Measurements from ENCODE around the gene TMEM107. TPM values are rescaled to one million over a fixed set of nuclear protein-coding genes. Genes with fewer than 3 reads are reported as not detected.

The TMEM107 gene
- total RNA-seq, 2 experiments from 2014 or later: 24.0 to 34.4 TPM

GRCh38 chr17:8155231-8155995 is 20.8 kb downstream of the TMEM107 start:
- Mint-ChIP-seq H3K27ac (no peak overlapping the region), H3K27me3 (no peaks in the 10 kb centered on the region), H3K36me3 (ENCODE audit: low read depth) (peaks cover 20% of the 10 kb centered on the region), H3K4me1 (peaks cover 42% of the 10 kb centered on the region), H3K9me3 (ENCODE audit: low read depth) (no peaks in the 10 kb centered on the region), H3K4me3 (no peak overlapping the region)
- ChIA-PET CTCF (interaction anchor here (0.7 to 6.9 kb wide), 5 partner anchors 17 to 66 kb away, joined by 3 to 88 read pairs (median 5); partner anchors contain the start of genes ALOXE3 and HES7), POLR2A (interaction anchor here (0.6 to 4.3 kb wide), 8 partner anchors 9 to 66 kb away, joined by 3 to 85 read pairs (median 8); partner anchors contain the start of genes BORCS6 and TMEM107)
- no peak for DNase-seq
- intact Hi-C loops (cut with DNase I, micrococcal nuclease): loop anchor here (5.0 to 10.0 kb wide), 4 partner anchors 73 to 911 kb away; partner anchors contain the start of genes CD68 (in 1 of the 2), GABARAP (in 1 of the 2), POLR2A (in 1 of the 2) and SLC35G6 (in 1 of the 2)
- no peak for ATAC-seq

DNA sequence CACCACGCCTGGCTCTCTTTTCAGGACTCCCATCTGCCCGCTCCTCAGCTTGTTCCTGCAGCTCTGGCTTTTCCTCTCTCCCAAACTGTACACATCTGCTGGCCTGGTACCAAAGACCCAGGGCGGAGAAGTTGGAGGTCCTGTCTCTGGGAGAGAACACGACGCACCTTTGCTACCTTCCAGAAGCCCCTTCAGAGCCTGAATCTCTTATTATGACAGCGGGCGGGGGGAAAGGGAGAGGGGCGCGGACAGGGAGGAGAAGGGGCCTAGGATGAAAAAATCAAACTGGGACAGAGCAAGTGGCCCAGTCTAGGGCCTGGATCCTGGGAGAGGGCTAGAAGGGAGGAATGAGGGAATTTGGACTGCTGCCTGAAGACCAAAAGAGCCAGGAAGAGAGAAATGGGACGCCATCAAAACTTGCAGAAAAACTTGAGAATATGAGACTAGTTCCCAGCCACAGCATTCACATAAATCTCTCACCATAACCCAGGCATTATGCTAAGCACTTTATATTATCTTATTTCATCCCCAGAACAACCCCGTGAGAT is 21.5 kb downstream of the TMEM107 start:
- intact Hi-C loops (cut with DNase I, micrococcal nuclease): loop anchor here (5.0 to 10.0 kb wide), 6 partner anchors 72 to 910 kb away; partner anchors contain the start of genes CD68 (in 1 of the 2), CNTROB (in 1 of the 2), GABARAP (in 1 of the 2) and POLR2A (in 1 of the 2)
- Mint-ChIP-seq H3K4me1 (peaks cover 40% of the 10 kb centered on the region), H3K27ac (no peak overlapping the region), H3K9me3 (ENCODE audit: low read depth) (no peaks in the 10 kb centered on the region), H3K27me3 (no peaks in the 10 kb centered on the region), H3K36me3 (ENCODE audit: low read depth) (peaks cover 17% of the 10 kb centered on the region), H3K4me3 (no peak overlapping the region)
- no peak for DNase-seq
- ATAC-seq: no peak
- CTCF ChIA-PET: interaction anchor here (4.7 to 6.9 kb wide), 2 partner anchors 17 to 34 kb away, joined by 36 to 88 read pairs; partner anchors contain the start of genes ALOXE3 and HES7
- POLR2A ChIA-PET: interaction anchor here (0.6 to 4.3 kb wide), 7 partner anchors 9 to 104 kb away, joined by 3 to 85 read pairs (median 5); partner anchors contain the start of genes BORCS6 and CTC1

DNA sequence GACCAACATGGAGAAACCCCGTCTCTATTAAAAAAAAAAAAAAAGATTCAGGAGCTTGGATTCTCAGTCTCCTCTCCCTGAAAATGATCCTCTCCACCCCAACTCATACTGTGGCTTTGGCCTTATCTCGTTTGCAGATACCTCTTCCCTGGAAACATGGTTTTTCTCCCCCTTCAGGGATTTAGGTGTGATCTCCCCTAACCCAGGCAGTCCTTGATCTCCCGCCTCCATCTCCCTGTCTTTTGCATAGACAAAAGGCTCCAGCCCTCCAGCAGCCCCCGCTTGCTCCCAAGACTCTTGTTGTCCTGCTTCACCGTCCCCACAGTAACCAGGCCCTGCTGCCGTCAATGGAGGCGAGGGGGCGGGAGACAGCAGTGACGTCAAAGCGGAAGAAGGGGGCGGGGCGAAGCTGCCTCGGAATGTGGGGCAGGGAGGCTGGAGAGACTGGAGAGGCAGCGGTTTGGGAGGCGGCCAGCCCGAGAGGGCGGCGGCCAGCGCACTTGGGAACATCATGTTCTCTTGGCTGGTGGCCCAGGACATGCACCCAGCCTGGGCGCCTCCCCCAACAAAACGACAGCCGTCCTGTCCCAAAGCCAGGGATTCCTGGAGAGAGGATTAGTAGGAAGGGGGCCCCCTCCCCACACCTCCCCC is 22.1 kb downstream of the TMEM107 start:
- H3K4me3 Mint-ChIP-seq: no peak overlapping the region
- CTCF ChIA-PET: interaction anchor here (0.6 to 6.9 kb wide), 6 partner anchors 15 to 91 kb away, joined by 3 to 88 read pairs (median 3); partner anchors contain the start of genes ALOXE3 and HES7

GRCh38 chr17:8153525-8153956 is 22.6 kb downstream of the TMEM107 start:
- no peak overlapping the region for H3K27ac Mint-ChIP-seq
- no peaks in the 10 kb centered on the region for H3K27me3 Mint-ChIP-seq
- ChIA-PET CTCF (interaction anchor here (0.6 to 6.9 kb wide), 6 partner anchors 14 to 91 kb away, joined by 3 to 88 read pairs (median 3); partner anchors contain the start of genes ALOXE3 and HES7), POLR2A (interaction anchor here (0.6 to 2.2 kb wide), 7 partner anchors 11 to 95 kb away, joined by 3 to 20 read pairs (median 5); partner anchors contain the start of genes BORCS6 and CTC1)
- peak; percentile 20 for ATAC-seq
- peak; percentile 86 for DNase-seq
- H3K9me3 Mint-ChIP-seq (ENCODE audit: low read depth): no peaks in the 10 kb centered on the region
- H3K36me3 Mint-ChIP-seq (ENCODE audit: low read depth): peaks cover 16% of the 10 kb centered on the region
- intact Hi-C loops (cut with DNase I, micrococcal nuclease): loop anchor here (5.0 to 10.0 kb wide), 5 partner anchors 221 to 909 kb away; partner anchors contain the start of genes CD68 (in 1 of the 2), CNTROB (in 1 of the 2), GABARAP (in 1 of the 2) and POLR2A (in 1 of the 2)
- no peak overlapping the region for H3K4me3 Mint-ChIP-seq
- peaks cover 34% of the 10 kb centered on the region for H3K4me1 Mint-ChIP-seq

More for the DNA sequence above, 22.1 kb downstream of the TMEM107 start:
- H3K27me3 Mint-ChIP-seq: no peaks in the 10 kb centered on the region
- no peak for ATAC-seq
- no peak overlapping the region for H3K27ac Mint-ChIP-seq
- H3K9me3 Mint-ChIP-seq (ENCODE audit: low read depth): no peaks in the 10 kb centered on the region
- H3K4me1 Mint-ChIP-seq: peaks cover 38% of the 10 kb centered on the region
- POLR2A ChIA-PET: interaction anchor here (0.6 to 2.2 kb wide), 7 partner anchors 10 to 105 kb away, joined by 3 to 20 read pairs (median 5); partner anchors contain the start of genes BORCS6 and CTC1
- intact Hi-C loops (cut with DNase I, micrococcal nuclease): loop anchor here (5.0 to 10.0 kb wide), 5 partner anchors 222 to 909 kb away; partner anchors contain the start of genes CD68 (in 1 of the 2), CNTROB (in 1 of the 2), GABARAP (in 1 of the 2) and POLR2A (in 1 of the 2)
- DNase-seq: peak; percentile 94
- peaks cover 16% of the 10 kb centered on the region for H3K36me3 Mint-ChIP-seq (ENCODE audit: low read depth)

- ChIA-PET POLR2A (interaction anchor here (0.6 to 2.2 kb wide), 6 partner anchors 11 to 95 kb away, joined by 3 to 20 read pairs (median 6); partner anchors contain the start of gene CTC1), CTCF (interaction anchor here (1.0 to 6.9 kb wide), 3 partner anchors 14 to 32 kb away, joined by 3 to 88 read pairs (median 6); partner anchors contain the start of genes ALOXE3 and HES7)
- Mint-ChIP-seq H3K36me3 (ENCODE audit: low read depth) (peaks cover 16% of the 10 kb centered on the region), H3K9me3 (ENCODE audit: low read depth) (no peaks in the 10 kb centered on the region), H3K4me1 (peaks cover 30% of the 10 kb centered on the region), H3K27ac (no peak overlapping the region), H3K27me3 (no peaks in the 10 kb centered on the region), H3K4me3 (no peak overlapping the region)
- no peak for DNase-seq
- intact Hi-C loops (cut with DNase I, micrococcal nuclease): loop anchor here (5.0 to 10.0 kb wide), 5 partner anchors 221 to 908 kb away; partner anchors contain the start of genes CD68 (in 1 of the 2), CNTROB (in 1 of the 2), GABARAP (in 1 of the 2) and POLR2A (in 1 of the 2)
- ATAC-seq: no peak
Measured at GRCh38 chr17:8153031-8153451, 23.1 kb downstream of the TMEM107 start.

DNA sequence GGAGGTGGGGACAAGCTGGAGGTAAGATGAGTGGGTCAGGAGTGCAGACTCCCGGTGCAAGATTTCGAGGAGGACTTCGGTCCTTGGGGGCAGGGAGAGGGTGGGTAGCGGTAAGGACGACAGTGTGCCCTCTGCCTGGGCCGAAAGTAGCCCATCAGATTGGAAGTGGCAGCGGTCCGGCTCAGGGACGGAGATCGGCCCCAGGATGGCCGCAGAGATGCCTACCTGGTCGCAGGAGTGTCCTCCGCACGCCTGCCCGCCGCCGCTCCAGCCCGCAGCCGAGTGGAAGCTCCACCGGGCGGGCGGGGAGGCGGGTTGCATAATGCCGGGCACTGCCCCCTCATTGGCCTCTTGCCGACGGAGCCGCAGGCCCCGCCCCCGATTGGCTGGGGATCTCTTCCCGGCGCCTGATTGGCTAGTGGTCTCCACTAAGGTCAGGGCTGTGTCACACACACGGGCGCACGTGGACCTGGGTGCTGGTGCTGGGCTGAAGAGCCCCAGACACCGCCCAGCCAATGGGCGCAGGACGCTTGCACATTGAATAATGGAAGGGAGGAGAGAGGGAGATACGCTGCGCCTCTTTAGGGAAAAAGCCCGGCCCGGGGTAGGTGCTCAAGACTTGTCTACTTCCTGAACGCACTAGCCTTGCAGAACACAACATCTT is 23.9 kb downstream of the TMEM107 start, which contains the start of gene PER1:
Gene PER1, minus strand, starts transcription at position 293 of the 664 bp plus-strand sequence. CDS start 1,698 bp downstream, outside the sequence.
- intact Hi-C loops (cut with DNase I, micrococcal nuclease): loop anchor here (1.0 to 10.0 kb wide), 6 partner anchors 29 to 907 kb away; partner anchors contain the start of genes CD68 (in 1 of the 2), CNTROB (in 1 of the 2), GABARAP (in 1 of the 2) and POLR2A (in 1 of the 2)
- no peaks in the 10 kb centered on the region for H3K9me3 Mint-ChIP-seq (ENCODE audit: low read depth)
- H3K4me1 Mint-ChIP-seq: peaks cover 30% of the 10 kb centered on the region
- ATAC-seq (peak; percentile 36), DNase-seq (peak; percentile 95)
- POLR2A ChIA-PET: interaction anchor here (1.0 kb wide), 1 partner anchor 21 kb away, joined by 6 read pairs; no protein-coding TSS in a partner anchor
- CTCF ChIA-PET: no interaction called here
- H3K4me3 Mint-ChIP-seq: no peak within 1 kb of the TSS
- H3K27me3 Mint-ChIP-seq: no peaks in the 10 kb centered on the region
- H3K27ac Mint-ChIP-seq: peak within 1 kb of the TSS; percentile 80
- H3K36me3 Mint-ChIP-seq (ENCODE audit: low read depth): peaks cover 20% of the 10 kb centered on the region

DNA sequence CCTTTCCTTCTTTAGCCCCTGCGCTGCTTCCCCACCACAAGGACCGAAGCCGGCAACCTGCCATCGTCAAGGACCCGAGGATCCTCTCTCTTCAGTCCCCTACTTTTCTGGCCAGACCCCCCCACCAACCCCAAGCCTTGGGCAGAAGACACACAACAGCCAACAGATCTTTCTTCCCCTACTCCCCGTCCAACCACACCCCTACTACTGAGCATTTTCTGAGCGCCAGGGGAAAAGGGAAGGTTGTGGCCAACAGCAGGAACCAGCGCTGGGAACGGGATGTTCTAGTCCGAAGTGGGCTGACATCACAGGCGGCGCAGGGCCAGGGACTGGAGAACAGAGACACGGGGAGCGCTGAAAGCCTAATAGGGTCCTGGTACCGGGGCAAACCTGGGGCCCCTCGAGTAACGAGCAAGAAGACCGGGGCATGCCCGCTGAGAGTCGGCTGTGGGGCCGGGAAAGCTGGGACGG is 24.5 kb downstream of the TMEM107 start:
- POLR2A ChIA-PET: interaction anchor here (0.9 to 1.7 kb wide), 5 partner anchors 11 to 27 kb away, joined by 4 to 14 read pairs (median 6); no protein-coding TSS in a partner anchor
- CTCF ChIA-PET: interaction anchor here (1.0 to 1.4 kb wide), 3 partner anchors 10 to 25 kb away, joined by 3 to 4 read pairs (median 4); no protein-coding TSS in a partner anchor
- Mint-ChIP-seq H3K36me3 (ENCODE audit: low read depth) (peaks cover 24% of the 10 kb centered on the region), H3K27me3 (no peaks in the 10 kb centered on the region), H3K4me1 (peaks cover 30% of the 10 kb centered on the region), H3K9me3 (ENCODE audit: low read depth) (no peaks in the 10 kb centered on the region), H3K27ac (peak overlapping the region; percentile 80), H3K4me3 (no peak overlapping the region)
- peak; percentile 64 for DNase-seq
- intact Hi-C loops (cut with DNase I, micrococcal nuclease): loop anchor here (1.0 to 10.0 kb wide), 9 partner anchors 12 to 907 kb away; partner anchors contain the start of genes CD68 (in 1 of the 2), CNTROB (in 1 of the 2), GABARAP (in 1 of the 2) and KDM6B (in 1 of the 2)
- no peak for ATAC-seq

DNA sequence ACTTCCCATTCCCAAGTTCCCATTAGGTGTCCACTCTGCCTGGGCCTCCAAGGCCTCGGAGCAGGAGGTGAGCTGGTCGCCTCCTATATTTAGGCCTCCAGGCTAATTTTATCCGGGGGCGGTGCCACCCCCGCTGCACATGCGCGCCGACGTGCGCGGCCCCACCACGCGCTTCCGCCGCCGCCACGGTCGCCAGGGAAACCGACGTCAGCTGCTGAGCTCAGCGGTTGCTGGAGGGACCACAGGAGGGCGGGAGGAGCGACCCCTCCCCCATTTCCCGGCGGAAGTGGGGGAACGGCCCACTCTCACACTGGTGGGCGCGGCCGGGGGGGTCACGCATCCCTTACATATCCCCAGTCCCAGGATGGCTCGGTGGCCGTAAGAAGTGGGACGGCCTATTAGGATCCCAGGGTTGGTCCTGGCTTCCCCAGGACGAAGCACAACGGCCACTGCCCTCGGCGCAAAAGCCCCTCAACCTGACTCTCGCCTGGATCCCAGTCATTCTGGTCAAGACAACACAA is 25.0 kb downstream of the TMEM107 start:
- ChIA-PET POLR2A (interaction anchor here (0.5 to 1.7 kb wide), 6 partner anchors 10 to 465 kb away, joined by 4 to 14 read pairs (median 5); no protein-coding TSS in a partner anchor), CTCF (interaction anchor here (0.6 to 1.4 kb wide), 4 partner anchors 10 to 24 kb away, joined by 3 to 4 read pairs (median 4); no protein-coding TSS in a partner anchor)
- DNase-seq (peak; percentile 93), ATAC-seq (peak; percentile 35)
- no peak overlapping the region for H3K4me3 Mint-ChIP-seq
- intact Hi-C loops (cut with DNase I, micrococcal nuclease): loop anchor here (1.0 to 10.0 kb wide), 8 partner anchors 12 to 906 kb away; partner anchors contain the start of genes CD68 (in 1 of the 2), CNTROB (in 1 of the 2), GABARAP (in 1 of the 2) and KDM6B (in 1 of the 2)
- H3K36me3 Mint-ChIP-seq (ENCODE audit: low read depth): peaks cover 29% of the 10 kb centered on the region
- H3K27ac Mint-ChIP-seq: peak overlapping the region; percentile 80
- H3K9me3 Mint-ChIP-seq (ENCODE audit: low read depth): no peaks in the 10 kb centered on the region
- peaks cover 30% of the 10 kb centered on the region for H3K4me1 Mint-ChIP-seq
- H3K27me3 Mint-ChIP-seq: no peaks in the 10 kb centered on the region
